ENCODE data around the gene SNX27. TPM values are rescaled to one million over a fixed set of nuclear protein-coding genes. Genes with fewer than 3 reads are reported as not detected.
"Not testable (repeated sequence)": the region's sequence is repeated elsewhere in the genome, so short reads cannot be mapped to it uniquely, and the experiment has no call there.

The SNX27 gene
- total RNA-seq, 2 experiments from 2014 or later: 24.8 to 26.6 TPM

GRCh38 chr1:151612501-151613281 is 841 bp downstream of the SNX27 start:
- peaks cover 4% of the 10 kb centered on the region for H3K27me3 Mint-ChIP-seq
- H3K4me3 Mint-ChIP-seq: peak overlapping the region; percentile 100
- H3K9me3 Mint-ChIP-seq: no peaks in the 10 kb centered on the region
- DNase-seq: no peak
- H3K4me1 Mint-ChIP-seq: peaks cover 31% of the 10 kb centered on the region
- peak overlapping the region; percentile 100 for H3K27ac Mint-ChIP-seq
- H3K36me3 Mint-ChIP-seq: peaks cover 9% of the 10 kb centered on the region
- ATAC-seq (ENCODE audit: low read depth): peak; percentile 13
- POLR2A ChIA-PET: interaction anchor here (0.5 to 1.2 kb wide), 6 partner anchors 9 to 331 kb away, joined by 3 to 4 read pairs (median 4); no protein-coding TSS in a partner anchor

GRCh38 chr1:151613282-151613780 is 1.5 kb downstream of the SNX27 start:
- Mint-ChIP-seq H3K27ac (peak overlapping the region; percentile 100), H3K27me3 (peaks cover 4% of the 10 kb centered on the region), H3K4me1 (peaks cover 31% of the 10 kb centered on the region), H3K4me3 (peak overlapping the region; percentile 100), H3K9me3 (no peaks in the 10 kb centered on the region), H3K36me3 (peaks cover 9% of the 10 kb centered on the region)
- DNase-seq: no peak
- POLR2A ChIA-PET: no interaction called here
- no peak for ATAC-seq (ENCODE audit: low read depth)

GRCh38 chr1:151615711-151616504 is 4.1 kb downstream of the SNX27 start:
- H3K36me3 Mint-ChIP-seq: peaks cover 10% of the 10 kb centered on the region
- ATAC-seq (ENCODE audit: low read depth): no peak
- DNase-seq: no peak
- H3K27me3 Mint-ChIP-seq: no peaks in the 10 kb centered on the region
- peaks cover 39% of the 10 kb centered on the region for H3K4me1 Mint-ChIP-seq
- H3K4me3 Mint-ChIP-seq: no peak overlapping the region
- no peaks in the 10 kb centered on the region for H3K9me3 Mint-ChIP-seq
- H3K27ac Mint-ChIP-seq: no peak overlapping the region
- POLR2A ChIA-PET: no interaction called here

GRCh38 chr1:151616505-151616849 is 4.6 kb downstream of the SNX27 start:
- Mint-ChIP-seq H3K36me3 (peaks cover 12% of the 10 kb centered on the region), H3K4me3 (no peak overlapping the region), H3K27me3 (no peaks in the 10 kb centered on the region), H3K4me1 (peaks cover 39% of the 10 kb centered on the region), H3K9me3 (no peaks in the 10 kb centered on the region), H3K27ac (no peak overlapping the region)
- POLR2A ChIA-PET: no interaction called here
- DNase-seq (no peak), ATAC-seq (ENCODE audit: low read depth) (no peak)

- Mint-ChIP-seq H3K27me3 (no peaks in the 10 kb centered on the region), H3K9me3 (no peaks in the 10 kb centered on the region), H3K27ac (no peak overlapping the region), H3K36me3 (peaks cover 7% of the 10 kb centered on the region), H3K4me1 (peaks cover 35% of the 10 kb centered on the region), H3K4me3 (no peak overlapping the region)
- no peak for DNase-seq
- ATAC-seq (ENCODE audit: low read depth): no peak
- POLR2A ChIA-PET: no interaction called here
Measured at GRCh38 chr1:151618003-151618402, 6.2 kb downstream of the SNX27 start.

GRCh38 chr1:151618470-151618869 is 6.6 kb downstream of the SNX27 start:
- Mint-ChIP-seq H3K9me3 (no peaks in the 10 kb centered on the region), H3K36me3 (peaks cover 6% of the 10 kb centered on the region), H3K27me3 (no peaks in the 10 kb centered on the region), H3K4me1 (peaks cover 30% of the 10 kb centered on the region), H3K27ac (no peak overlapping the region), H3K4me3 (no peak overlapping the region)
- ATAC-seq (ENCODE audit: low read depth) (no peak), DNase-seq (no peak)
- POLR2A ChIA-PET: no interaction called here

- H3K27ac Mint-ChIP-seq; POLR2A ChIA-PET; ATAC-seq (ENCODE audit: low read depth); DNase-seq; H3K27me3 Mint-ChIP-seq; H3K9me3 Mint-ChIP-seq; H3K4me3 Mint-ChIP-seq; H3K36me3 Mint-ChIP-seq: not testable (repeated sequence)
- H3K4me1 Mint-ChIP-seq: peaks cover 26% of the 10 kb centered on the region
Measured at GRCh38 chr1:151618996-151619395, 7.1 kb downstream of the SNX27 start.

GRCh38 chr1:151619489-151620093 is 7.7 kb downstream of the SNX27 start:
- Mint-ChIP-seq H3K4me1 (peaks cover 21% of the 10 kb centered on the region), H3K27ac (no peak overlapping the region), H3K27me3 (no peaks in the 10 kb centered on the region), H3K36me3 (peaks cover 6% of the 10 kb centered on the region), H3K4me3 (no peak overlapping the region), H3K9me3 (no peaks in the 10 kb centered on the region)
- ATAC-seq (ENCODE audit: low read depth) (no peak), DNase-seq (no peak)
- POLR2A ChIA-PET: no interaction called here

- ATAC-seq (ENCODE audit: low read depth) (no peak), DNase-seq (no peak)
- no peaks in the 10 kb centered on the region for H3K9me3 Mint-ChIP-seq
- peaks cover 10% of the 10 kb centered on the region for H3K36me3 Mint-ChIP-seq
- H3K27ac Mint-ChIP-seq: no peak overlapping the region
- no peak overlapping the region for H3K4me3 Mint-ChIP-seq
- POLR2A ChIA-PET: no interaction called here
- H3K27me3 Mint-ChIP-seq: no peaks in the 10 kb centered on the region
- peaks cover 19% of the 10 kb centered on the region for H3K4me1 Mint-ChIP-seq
Measured at GRCh38 chr1:151620286-151620685, 8.4 kb downstream of the SNX27 start.

GRCh38 chr1:151621351-151621750 is 9.5 kb downstream of the SNX27 start:
- no peak for ATAC-seq (ENCODE audit: low read depth)
- no peaks in the 10 kb centered on the region for H3K9me3 Mint-ChIP-seq
- no peak overlapping the region for H3K4me3 Mint-ChIP-seq
- H3K27me3 Mint-ChIP-seq: no peaks in the 10 kb centered on the region
- H3K36me3 Mint-ChIP-seq: peaks cover 9% of the 10 kb centered on the region
- peaks cover 16% of the 10 kb centered on the region for H3K4me1 Mint-ChIP-seq
- H3K27ac Mint-ChIP-seq: no peak overlapping the region
- POLR2A ChIA-PET: interaction anchor here (1.0 kb wide), 1 partner anchor 9 kb away, joined by 3 read pairs; the partner anchor contains the start of gene SNX27
- DNase-seq: no peak

- no peaks in the 10 kb centered on the region for H3K9me3 Mint-ChIP-seq
- H3K36me3 Mint-ChIP-seq: peaks cover 7% of the 10 kb centered on the region
- no peaks in the 10 kb centered on the region for H3K27me3 Mint-ChIP-seq
- POLR2A ChIA-PET: no interaction called here
- no peak overlapping the region for H3K4me3 Mint-ChIP-seq
- DNase-seq (no peak), ATAC-seq (ENCODE audit: low read depth) (no peak)
- peaks cover 9% of the 10 kb centered on the region for H3K4me1 Mint-ChIP-seq
- no peak overlapping the region for H3K27ac Mint-ChIP-seq
Measured at GRCh38 chr1:151624783-151625182, 12.9 kb downstream of the SNX27 start.

- no peak overlapping the region for H3K27ac Mint-ChIP-seq
- no peak overlapping the region for H3K4me3 Mint-ChIP-seq
- H3K9me3 Mint-ChIP-seq: no peaks in the 10 kb centered on the region
- POLR2A ChIA-PET: no interaction called here
- ATAC-seq (ENCODE audit: low read depth) (no peak), DNase-seq (no peak)
- H3K27me3 Mint-ChIP-seq: no peaks in the 10 kb centered on the region
- peaks cover 6% of the 10 kb centered on the region for H3K36me3 Mint-ChIP-seq
- H3K4me1 Mint-ChIP-seq: peaks cover under 1% of the 10 kb centered on the region
Measured at GRCh38 chr1:151626740-151627334, 15.0 kb downstream of the SNX27 start.

- Mint-ChIP-seq H3K36me3 (peaks cover 8% of the 10 kb centered on the region), H3K27ac (no peak overlapping the region), H3K4me3 (no peak overlapping the region), H3K9me3 (no peaks in the 10 kb centered on the region), H3K4me1 (no peaks in the 10 kb centered on the region), H3K27me3 (no peaks in the 10 kb centered on the region)
- no peak for ATAC-seq (ENCODE audit: low read depth)
- no peak for DNase-seq
- POLR2A ChIA-PET: no interaction called here
Measured at GRCh38 chr1:151629278-151629677, 17.4 kb downstream of the SNX27 start.
